CD4-positive, CD25-positive, alpha-beta regulatory T cell (primary cell): ENCODE measurements around the gene MAPT. TPM values are rescaled to one million over a fixed set of nuclear protein-coding genes. Genes with fewer than 3 reads are reported as not detected.
A peak's percentile ranks its signal among the peaks of the same experiment; 100 is the strongest.
"Not testable (repeated sequence)": the region's sequence is repeated elsewhere in the genome, so short reads cannot be mapped to it uniquely, and the experiment has no call there.

ENCODE experiments used
- ATAC-seq, 2 donors: fragments of 150-1000 bp; cut with Tn5 transposase; one replicate each; pipeline ENCODE4 v1.10.0; 2021; ENCODE audit warnings: low read depth in 2 of 2, moderate number of reproducible peaks in 2 of 2, moderate library complexity in 1 of 2
- DNase-seq, 3 donors: peaks; one replicate each; pipeline versions ENCODE4 v3.0.0 to v3.0.0-alpha.2; 2012 to 2022; ENCODE audit warnings: mixed read lengths in 1 of 3
- H3K27ac ChIP-seq: one replicate; pipeline ENCODE4 v1.7.0; 2013; ENCODE audit warnings: mild to moderate bottlenecking, low read length; ENCODE audit not compliant: insufficient read depth, poor library complexity, severe bottlenecking
- H3K27me3 ChIP-seq: one replicate; pipeline ENCODE4 v1.7.0; 2013; ENCODE audit warnings: low read length; ENCODE audit not compliant: control insufficient read depth, insufficient read depth
- H3K36me3 ChIP-seq: one replicate; pipeline ENCODE4 v1.7.0; 2013; ENCODE audit warnings: mild to moderate bottlenecking, low read length, moderate library complexity; ENCODE audit not compliant: control insufficient read depth, insufficient read depth
- H3K4me1 ChIP-seq: 2 replicates; pipeline ENCODE4 v1.7.0; 2013; ENCODE audit warnings: mild to moderate bottlenecking, low read length; ENCODE audit not compliant: insufficient read depth, control insufficient read depth, poor library complexity, severe bottlenecking
- H3K4me3 ChIP-seq: one replicate; pipeline ENCODE4 v1.7.0; 2013; ENCODE audit warnings: low read depth, mild to moderate bottlenecking, low read length, moderate library complexity
- H3K9me3 ChIP-seq, 2 experiments: 1 replicate in 1 of 2; 2 replicates in 1 of 2; pipeline ENCODE4 v1.7.0; 2013; ENCODE audit warnings: low read length in 2 of 2, mild to moderate bottlenecking in 1 of 2, moderate library complexity in 1 of 2; ENCODE audit not compliant: control insufficient read depth in 2 of 2
- H3K27ac Mint-ChIP-seq, 3 donors: one replicate each; pipeline ENCODE4 v1.8.0; 2020 to 2022; ENCODE audit warnings: mild to moderate bottlenecking in 3 of 3, mixed read lengths in 3 of 3, moderate library complexity in 2 of 3
- H3K27me3 Mint-ChIP-seq: one replicate; pipeline ENCODE4 v1.8.0; 2022; ENCODE audit warnings: mild to moderate bottlenecking, mixed read lengths
- H3K36me3 Mint-ChIP-seq: one replicate; pipeline ENCODE4 v1.8.0; 2020; ENCODE audit warnings: mixed read lengths
- H3K4me1 Mint-ChIP-seq, 4 donors: one replicate each; pipeline ENCODE4 v1.8.0; 2020 to 2022; ENCODE audit warnings: mixed read lengths in 4 of 4, mild to moderate bottlenecking in 1 of 4
- H3K4me3 Mint-ChIP-seq, 4 donors: one replicate each; pipeline ENCODE4 v1.8.0; 2020 to 2022; ENCODE audit warnings: mild to moderate bottlenecking in 4 of 4, mixed read lengths in 4 of 4, moderate library complexity in 3 of 4
- H3K9me3 Mint-ChIP-seq, 7 donors: one replicate each; pipeline ENCODE4 v1.8.0; 2020 to 2022; ENCODE audit warnings: mixed read lengths in 7 of 7, mild to moderate bottlenecking in 3 of 7, moderate library complexity in 2 of 7
- polyA plus RNA-seq, 4 donors: library from polyadenylated mRNA; unstranded; fragments of 300-500 nt; fragmentation: Illumina TruSeq; gene quantifications; one replicate each; pipeline ENCODE4 v1.2.3, GENCODE V29; 2021
- total RNA-seq: library from RNA; stranded (reverse); gene quantifications from one replicate; pipeline ENCODE4 v1.2.3, GENCODE V29; 2022

MAPT gene
- total and polyA plus RNA-seq, 5 donors from 2014 or later = 0.05 to 0.69 (median 0.16) TPM; not detected in 2

DNA sequence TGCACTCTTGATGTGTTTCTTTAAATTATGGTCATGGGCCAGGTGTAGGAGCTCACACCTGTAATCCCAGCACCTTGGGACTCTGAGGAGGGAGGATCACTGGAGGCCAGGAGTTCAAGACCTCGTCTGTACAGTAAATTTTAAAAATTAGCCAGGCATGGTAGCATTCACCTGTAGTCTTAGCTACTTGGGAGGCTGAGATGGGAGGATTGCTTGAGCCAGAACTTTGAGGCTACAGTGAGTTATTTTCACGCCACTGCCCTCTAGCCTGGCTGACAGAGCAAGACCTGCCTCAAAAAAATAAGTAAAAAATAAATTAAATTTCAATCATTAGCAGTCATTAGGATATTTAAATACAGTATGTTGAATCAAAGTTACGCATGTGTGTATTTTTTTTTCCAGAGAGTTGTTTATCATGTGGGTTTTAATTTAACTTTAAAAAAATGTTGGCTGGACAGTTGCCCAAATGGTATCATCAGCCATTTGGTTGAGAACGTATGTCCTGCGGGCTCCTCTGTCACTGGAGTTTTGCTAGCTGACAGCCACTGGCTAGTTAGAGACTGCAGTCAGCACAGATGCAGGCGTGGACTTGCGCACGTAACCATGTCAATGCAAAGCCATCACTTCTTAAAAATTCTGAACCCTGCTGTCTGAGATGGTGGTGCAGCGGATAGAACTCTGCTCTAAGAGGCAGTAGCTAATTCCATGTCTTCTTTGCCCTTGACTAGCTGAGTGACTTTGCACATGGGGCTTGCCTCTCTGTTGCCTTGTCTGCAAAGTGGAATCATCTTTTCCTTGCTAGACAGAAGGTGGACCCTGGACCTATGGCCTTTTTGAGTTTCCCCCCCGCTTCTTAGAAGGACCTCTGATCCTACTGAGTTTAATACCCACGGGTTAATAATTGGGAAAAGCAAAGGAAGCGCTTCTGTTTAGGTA lies 40.0 kb downstream of the MAPT start:
- Histone ChIP-seq H3K27ac (no peak overlapping the region), H3K9me3 (no peaks in the 10 kb centered on the region), H3K4me1 (no peaks in the 10 kb centered on the region), H3K36me3 (no peaks in the 10 kb centered on the region), H3K27me3 (peaks cover 2% of the 10 kb centered on the region), H3K4me3 (no peak overlapping the region)
- DNase-seq (no peak), ATAC-seq (no peak)
- H3K36me3 Mint-ChIP-seq = peaks cover 3% of the 10 kb centered on the region
- H3K9me3 Mint-ChIP-seq = no peaks in the 10 kb centered on the region
- peaks cover 50% of the 10 kb centered on the region for H3K27me3 Mint-ChIP-seq
- H3K4me3 Mint-ChIP-seq = no peak overlapping the region
- H3K27ac Mint-ChIP-seq = no peak overlapping the region
- no peaks in the 10 kb centered on the region for H3K4me1 Mint-ChIP-seq

DNA sequence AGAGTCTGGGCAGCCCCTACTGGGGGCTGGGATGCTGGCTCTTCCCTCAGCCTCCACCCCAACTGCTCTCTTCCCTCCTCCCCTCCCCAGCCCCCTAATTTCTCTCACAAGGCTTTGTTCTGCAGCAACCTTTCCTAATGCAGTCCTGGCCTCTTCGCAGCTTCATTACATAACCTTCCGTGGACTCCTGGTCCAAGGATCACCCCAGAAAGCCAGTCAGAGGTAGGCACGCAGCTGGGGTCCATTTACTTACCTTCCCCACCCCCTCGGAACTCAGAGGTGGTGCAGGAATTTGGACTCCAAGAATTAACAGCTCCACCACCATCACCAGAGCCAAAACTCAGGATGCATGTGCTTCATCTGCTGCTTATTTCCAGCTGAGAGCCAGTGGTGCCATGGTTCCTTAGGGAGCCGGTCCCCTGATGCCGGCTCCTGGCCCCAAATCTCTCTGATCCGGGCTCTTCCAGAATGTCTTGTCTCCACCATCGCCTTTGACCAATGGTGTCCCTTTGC lies 40.9 kb downstream of the MAPT start:
- H3K4me1 Mint-ChIP-seq = peaks cover 0 to 2% (median 0%) of the 10 kb centered on the region in 4 donors
- Histone ChIP-seq H3K27ac (no peak overlapping the region), H3K27me3 (peaks cover 3% of the 10 kb centered on the region), H3K4me3 (no peak overlapping the region), H3K36me3 (no peaks in the 10 kb centered on the region), H3K9me3 (no peaks in the 10 kb centered on the region), H3K4me1 (no peaks in the 10 kb centered on the region)
- peaks cover 3% of the 10 kb centered on the region for H3K36me3 Mint-ChIP-seq
- no peak overlapping the region for H3K27ac Mint-ChIP-seq
- ATAC-seq (no peak), DNase-seq (no peak)
- no peak overlapping the region for H3K4me3 Mint-ChIP-seq
- H3K27me3 Mint-ChIP-seq = peaks cover 48% of the 10 kb centered on the region
- no peaks in the 10 kb centered on the region for H3K9me3 Mint-ChIP-seq

DNA sequence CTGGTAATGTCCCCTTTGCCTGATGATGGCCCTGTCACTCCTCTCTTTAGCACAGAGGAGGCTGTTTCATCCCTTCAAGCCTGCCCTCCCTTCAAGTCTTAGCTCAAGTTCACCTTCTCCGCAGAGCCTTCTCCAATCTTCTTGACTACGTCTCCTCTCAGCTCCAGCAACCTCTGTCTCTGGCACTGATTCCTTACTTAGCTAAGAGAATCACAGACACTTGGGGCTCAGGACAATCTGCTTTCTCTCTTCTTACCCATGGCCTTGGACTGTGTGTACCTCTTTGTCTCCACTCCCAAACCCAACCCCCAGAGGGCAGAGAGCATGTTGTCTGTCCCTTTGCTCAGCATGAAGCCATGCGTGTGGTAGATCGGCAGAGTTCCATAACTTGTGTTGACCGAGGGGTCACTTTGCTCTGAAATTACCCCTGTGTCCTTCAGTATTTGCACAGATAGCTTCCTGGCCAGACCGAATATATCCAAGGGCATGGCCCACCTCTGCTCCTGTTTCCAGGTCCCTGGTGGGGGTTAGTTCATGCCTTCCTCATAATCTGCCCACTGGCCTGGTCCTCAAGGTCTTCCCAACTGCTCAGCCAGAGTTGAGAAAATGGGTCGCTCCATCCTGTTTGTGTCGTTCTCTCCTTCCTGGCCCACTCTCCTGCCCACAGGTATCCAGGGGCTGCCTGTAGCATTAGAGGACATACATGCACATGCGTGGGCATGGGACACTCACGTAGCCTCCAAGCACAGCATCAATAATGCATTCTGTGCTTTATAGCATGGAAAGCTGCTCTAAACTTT lies 41.6 kb downstream of the MAPT start:
- H3K36me3 Mint-ChIP-seq = peaks cover 3% of the 10 kb centered on the region
- no peaks in the 10 kb centered on the region for H3K9me3 Mint-ChIP-seq
- H3K4me1 Mint-ChIP-seq = peaks cover 0 to 2% (median 0%) of the 10 kb centered on the region in 4 donors
- no peak for ATAC-seq
- Histone ChIP-seq H3K9me3 (no peaks in the 10 kb centered on the region), H3K36me3 (no peaks in the 10 kb centered on the region), H3K4me3 (no peak overlapping the region), H3K4me1 (no peaks in the 10 kb centered on the region), H3K27ac (no peak overlapping the region), H3K27me3 (peaks cover 3% of the 10 kb centered on the region)
- H3K4me3 Mint-ChIP-seq = peak overlapping the region in 1 of 4 donors; percentile 43
- no peak for DNase-seq
- no peak overlapping the region for H3K27ac Mint-ChIP-seq
- H3K27me3 Mint-ChIP-seq = peaks cover 48% of the 10 kb centered on the region

DNA sequence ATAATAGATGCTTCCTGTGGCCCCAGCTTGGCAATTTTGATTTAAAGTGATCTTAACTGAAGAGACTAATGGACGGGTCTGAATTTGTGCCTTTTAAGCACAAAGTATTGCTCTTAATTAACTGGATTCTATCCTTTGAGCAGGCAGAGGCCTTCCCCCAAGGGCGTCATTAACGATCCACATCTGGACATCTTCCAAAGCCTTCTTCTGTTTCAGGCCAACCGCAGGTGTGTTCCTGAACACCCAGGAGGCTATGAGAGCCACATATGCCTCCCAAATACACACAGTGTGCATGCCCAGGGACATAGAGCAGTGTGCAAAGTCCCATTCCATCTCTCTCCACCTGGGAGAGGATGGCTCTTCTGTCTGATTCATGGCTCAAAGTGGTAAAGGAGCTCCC lies 42.3 kb downstream of the MAPT start:
- Mint-ChIP-seq H3K4me1 (peaks cover 0 to 3% (median under 1%) of the 10 kb centered on the region in 4 donors), H3K36me3 (peaks cover 3% of the 10 kb centered on the region), H3K9me3 (no peaks in the 10 kb centered on the region), H3K4me3 (no peak overlapping the region), H3K27me3 (peaks cover 48% of the 10 kb centered on the region), H3K27ac (no peak overlapping the region)
- DNase-seq (no peak), ATAC-seq (no peak)
- Histone ChIP-seq H3K4me3 (no peak overlapping the region), H3K36me3 (no peaks in the 10 kb centered on the region), H3K27me3 (peaks cover 3% of the 10 kb centered on the region), H3K9me3 (no peaks in the 10 kb centered on the region), H3K4me1 (no peaks in the 10 kb centered on the region), H3K27ac (no peak overlapping the region)

DNA sequence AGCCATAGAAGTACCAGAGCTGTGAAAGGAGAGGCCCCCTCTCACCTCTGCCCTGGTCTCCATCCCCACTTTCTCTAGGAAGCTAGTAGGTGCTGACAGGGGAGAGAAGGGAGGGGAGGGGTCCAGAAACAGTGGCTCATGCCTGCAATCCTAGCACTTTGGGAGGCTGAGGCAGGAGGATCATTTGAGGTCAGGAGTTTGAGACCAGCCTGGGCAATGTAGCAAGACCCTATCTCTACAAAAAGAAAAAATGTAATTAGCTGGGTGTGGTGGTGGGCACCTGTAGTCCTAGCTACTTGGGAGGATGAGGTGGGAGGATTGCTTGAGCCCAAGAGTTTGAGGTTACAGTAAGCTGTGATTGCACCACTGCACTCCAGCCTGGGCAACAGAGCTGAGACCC lies 42.8 kb downstream of the MAPT start:
- not testable (repeated sequence) for DNase-seq, H3K27ac Mint-ChIP-seq, H3K4me1 Mint-ChIP-seq, H3K4me3 ChIP-seq, H3K27me3 ChIP-seq, H3K9me3 Mint-ChIP-seq, H3K9me3 ChIP-seq, H3K4me3 Mint-ChIP-seq, H3K36me3 Mint-ChIP-seq, H3K27ac ChIP-seq, ATAC-seq, H3K4me1 ChIP-seq, H3K36me3 ChIP-seq
- peaks cover 48% of the 10 kb centered on the region for H3K27me3 Mint-ChIP-seq

DNA sequence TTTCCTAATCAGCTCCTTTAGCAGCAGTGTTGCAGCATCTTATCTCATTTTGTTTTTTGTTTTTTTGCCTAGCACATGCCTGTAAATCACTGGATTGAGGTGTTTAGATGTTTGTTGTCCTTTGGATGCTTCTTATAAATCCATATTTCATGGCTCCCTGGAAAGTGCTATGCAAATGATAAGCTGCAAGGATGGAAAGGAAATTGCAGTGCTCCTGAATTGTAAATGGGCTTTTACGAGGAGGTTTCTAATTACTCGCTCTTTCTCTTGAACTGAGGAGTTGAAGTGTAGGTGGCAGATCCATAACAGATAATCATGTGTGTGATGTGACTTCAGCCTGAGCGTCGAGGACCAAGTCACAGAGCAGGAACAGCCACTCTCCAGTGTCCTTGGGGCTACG lies 45.0 kb downstream of the MAPT start:
- H3K9me3 ChIP-seq = no peaks in the 10 kb centered on the region

DNA sequence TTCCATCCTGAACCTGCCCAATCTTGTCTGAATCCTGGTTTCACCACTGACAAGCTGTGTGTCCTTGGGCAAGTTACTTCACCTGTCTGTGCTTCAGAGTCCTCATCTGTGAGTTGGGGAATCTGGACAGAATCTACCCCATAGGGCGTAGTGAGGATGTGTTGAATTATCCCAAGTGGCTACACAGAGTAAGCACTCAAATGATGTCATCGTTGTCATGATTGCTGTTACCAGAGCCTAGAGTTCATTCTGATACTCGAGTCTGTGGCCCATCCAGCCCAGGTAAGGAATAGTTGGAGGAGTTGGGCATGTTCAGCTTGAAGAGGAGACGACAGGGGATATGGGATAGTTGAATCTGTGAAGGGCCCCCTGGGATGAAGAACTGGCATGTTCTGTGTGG lies 45.9 kb downstream of the MAPT start:
- H3K9me3 Mint-ChIP-seq = no peaks in the 10 kb centered on the region
- no peak overlapping the region for H3K4me3 Mint-ChIP-seq
- H3K27me3 ChIP-seq = peaks cover 3% of the 10 kb centered on the region
- H3K36me3 Mint-ChIP-seq = peaks cover 3% of the 10 kb centered on the region
- H3K4me1 Mint-ChIP-seq = peaks cover 0 to 6% (median 5%) of the 10 kb centered on the region in 4 donors
- ATAC-seq = no peak
- H3K4me1 ChIP-seq = no peaks in the 10 kb centered on the region
- H3K4me3 ChIP-seq = no peak overlapping the region
- DNase-seq = no peak
- no peak overlapping the region for H3K27ac ChIP-seq
- H3K36me3 ChIP-seq = no peaks in the 10 kb centered on the region
- H3K9me3 ChIP-seq = no peaks in the 10 kb centered on the region
- H3K27ac Mint-ChIP-seq = no peak overlapping the region
- peaks cover 35% of the 10 kb centered on the region for H3K27me3 Mint-ChIP-seq

More for the DNA sequence above, 45.0 kb downstream of the MAPT start:
- Mint-ChIP-seq H3K4me1 (peaks cover 0 to 6% (median 5%) of the 10 kb centered on the region in 4 donors), H3K36me3 (peaks cover 3% of the 10 kb centered on the region), H3K27me3 (peaks cover 44% of the 10 kb centered on the region), H3K9me3 (no peaks in the 10 kb centered on the region), H3K27ac (no peak overlapping the region), H3K4me3 (no peak overlapping the region)
- Histone ChIP-seq H3K4me1 (no peaks in the 10 kb centered on the region), H3K36me3 (no peaks in the 10 kb centered on the region), H3K4me3 (no peak overlapping the region), H3K27ac (no peak overlapping the region), H3K27me3 (peaks cover 3% of the 10 kb centered on the region)
- DNase-seq (no peak), ATAC-seq (no peak)
